GM12892 (cell line): ENCODE data around the gene CARMIL1.

Source experiments
- POLR2A ChIP-seq: IDR thresholded peaks from 2 replicates; pipeline ENCODE4 v1.6.1; 2011; ENCODE audit warnings: low read depth, low read length, control low read depth
- POLR2AphosphoS5 ChIP-seq: IDR thresholded peaks from 2 replicates; pipeline ENCODE4 v1.6.1; 2011; ENCODE audit warnings: low read depth, low read length, control low read depth

GRCh38 chr6:25351485-25351884 lies 72.3 kb downstream of the CARMIL1 start:
- no peak for TF ChIP-seq POLR2A
- no peak for TF ChIP-seq POLR2AphosphoS5
